ENCODE results near the gene TRAPPC12. TPM values are rescaled to one million over a fixed set of nuclear protein-coding genes. Genes with fewer than 3 reads are reported as not detected.
"Not testable (repeated sequence)": the region's sequence is repeated elsewhere in the genome, so short reads cannot be mapped to it uniquely, and the experiment has no call there.

The TRAPPC12 gene
- total RNA-seq, 1 donor from 2014 or later = 94.8 TPM

- TF ChIP-seq POLR2AphosphoS5 (IDR thresholded peaks at IDR 0.05; ENCODE audit: insufficient read depth in 1 of 2, low read depth in 1 of 2) = no peak
- no peak for TF ChIP-seq CTCF (IDR thresholded peaks at IDR 0.05)
- TF ChIP-seq POLR2A (IDR thresholded peaks at IDR 0.05) = no peak
- Histone ChIP-seq H3K9me3 (no peaks in the 10 kb centered on the region), H3K27me3 (no peaks in the 10 kb centered on the region), H3K4me3 (no peak overlapping the region), H3K4me1 (no peaks in the 10 kb centered on the region), H3K27ac (no peak overlapping the region), H3K36me3 (no peaks in the 10 kb centered on the region)
- DNase-seq (ENCODE audit: extremely low spot score in 2 of 2) = no peak
- intact Hi-C loops (cut with DNase I) = no loop called here
Observed at GRCh38 chr2:3365219-3365618, 14.3 kb upstream of the TRAPPC12 start.

GRCh38 chr2:3368261-3368722 lies 11.2 kb upstream of the TRAPPC12 start:
- Histone ChIP-seq H3K36me3 (no peaks in the 10 kb centered on the region), H3K4me1 (no peaks in the 10 kb centered on the region), H3K27me3 (no peaks in the 10 kb centered on the region), H3K27ac (no peak overlapping the region), H3K4me3 (no peak overlapping the region), H3K9me3 (no peaks in the 10 kb centered on the region)
- intact Hi-C loops (cut with DNase I) = no loop called here
- no peak for TF ChIP-seq CTCF (IDR thresholded peaks at IDR 0.05)
- TF ChIP-seq POLR2AphosphoS5 (IDR thresholded peaks at IDR 0.05; ENCODE audit: insufficient read depth in 1 of 2, low read depth in 1 of 2) = no peak
- no peak for DNase-seq (ENCODE audit: extremely low spot score in 2 of 2)

- DNase-seq (ENCODE audit: extremely low spot score in 2 of 2); H3K36me3 ChIP-seq; H3K27me3 ChIP-seq; H3K9me3 ChIP-seq; H3K27ac ChIP-seq; H3K4me1 ChIP-seq; intact Hi-C loops (cut with DNase I); H3K4me3 ChIP-seq: not testable (repeated sequence)
Observed at GRCh38 chr2:3369340-3370181, 9.9 kb upstream of the TRAPPC12 start.

- intact Hi-C loops (cut with DNase I) = no loop called here
Observed at GRCh38 chr2:3376821-3377220, 2.7 kb upstream of the TRAPPC12 start.

GRCh38 chr2:3377279-3377611 lies 2.2 kb upstream of the TRAPPC12 start:
- no peaks in the 10 kb centered on the region for H3K9me3 ChIP-seq
- intact Hi-C loops (cut with DNase I) = no loop called here
- TF ChIP-seq POLR2AphosphoS5 (IDR thresholded peaks at IDR 0.05; ENCODE audit: insufficient read depth in 1 of 2, low read depth in 1 of 2) = no peak
- TF ChIP-seq CTCF (IDR thresholded peaks at IDR 0.05) = no peak
- TF ChIP-seq POLR2A (IDR thresholded peaks at IDR 0.05) = no peak
- H3K4me1 ChIP-seq = peaks cover 42% of the 10 kb centered on the region
- no peaks in the 10 kb centered on the region for H3K36me3 ChIP-seq
- no peaks in the 10 kb centered on the region for H3K27me3 ChIP-seq
- DNase-seq (ENCODE audit: extremely low spot score in 2 of 2) = no peak
- peak overlapping the region; percentile 74 for H3K27ac ChIP-seq
- peak overlapping the region; percentile 67 to 88 for H3K4me3 ChIP-seq

More at GRCh38 chr2:3376821-3377220, 2.7 kb upstream of the TRAPPC12 start:
- Histone ChIP-seq H3K9me3 (no peaks in the 10 kb centered on the region), H3K27ac (no peak overlapping the region), H3K36me3 (no peaks in the 10 kb centered on the region), H3K27me3 (no peaks in the 10 kb centered on the region), H3K4me1 (peaks cover 42% of the 10 kb centered on the region), H3K4me3 (peak overlapping the region; percentile 67 to 88)
- DNase-seq (ENCODE audit: extremely low spot score in 2 of 2) = no peak
- TF ChIP-seq CTCF (IDR thresholded peaks at IDR 0.05) = no peak
- TF ChIP-seq POLR2AphosphoS5 (IDR thresholded peaks at IDR 0.05; ENCODE audit: insufficient read depth in 1 of 2, low read depth in 1 of 2) = no peak
- no peak for TF ChIP-seq POLR2A (IDR thresholded peaks at IDR 0.05)

Measured in vagina (tissue), 2 donors.